GM23338 (cell line): ENCODE measurements around the gene TBC1D9B. TPM values are rescaled to one million over a fixed set of nuclear protein-coding genes. Genes with fewer than 3 reads are reported as not detected.

ENCODE experiments used
- POLR2AphosphoS5 ChIP-seq: IDR thresholded peaks from 2 replicates; pipeline ENCODE4 v1.6.1; 2016; ENCODE audit warnings: antibody characterized with exemption, low read depth
- polyA plus RNA-seq: library from polyadenylated mRNA; unstranded; fragments of >200 nt; fragmentation: Nextera tagmentation; extraction: Ambion mirVana; gene quantifications from 2 replicates; pipeline ENCODE4 v1.2.1, GENCODE V29; 2016
- total RNA-seq: library from RNA; depleted of rRNA; stranded (reverse); fragments of >200 nt; shearing (Covaris generic); gene quantifications from 2 replicates; pipeline ENCODE4 v1.2.3, GENCODE V29; 2014
- TF ChIP-seq, protein P1 (sequence below): fragments of 250-450 bp; sonication (Bioruptor Pico); IDR thresholded peaks from 2 replicates; pipeline ENCODE4 v1.5.0; 2020; ENCODE audit warnings: mild to moderate bottlenecking, moderate library complexity
- TF ChIP-seq, protein P2 (sequence below): IDR thresholded peaks from one replicate; pipeline ENCODE4 v1.6.1; 2018; ENCODE audit warnings: antibody characterized with exemption; ENCODE audit not compliant: unreplicated experiment
- TF ChIP-seq, protein P3 (sequence below), 2 experiments: fragments of 200-600 bp in 1 of 2; sonication (generic) in 1 of 2; conservative IDR thresholded peaks; 2 replicates each; pipeline versions ENCODE4 v1.5.1 to v1.6.1; 2016 to 2017; ENCODE audit warnings: antibody characterized with exemption in 2 of 2, low read depth in 2 of 2, mild to moderate bottlenecking in 2 of 2, moderate library complexity in 1 of 2

TBC1D9B gene
- total and polyA plus RNA-seq, 2 experiments from 2014 or later = 19.0 to 38.0 TPM

DNA sequence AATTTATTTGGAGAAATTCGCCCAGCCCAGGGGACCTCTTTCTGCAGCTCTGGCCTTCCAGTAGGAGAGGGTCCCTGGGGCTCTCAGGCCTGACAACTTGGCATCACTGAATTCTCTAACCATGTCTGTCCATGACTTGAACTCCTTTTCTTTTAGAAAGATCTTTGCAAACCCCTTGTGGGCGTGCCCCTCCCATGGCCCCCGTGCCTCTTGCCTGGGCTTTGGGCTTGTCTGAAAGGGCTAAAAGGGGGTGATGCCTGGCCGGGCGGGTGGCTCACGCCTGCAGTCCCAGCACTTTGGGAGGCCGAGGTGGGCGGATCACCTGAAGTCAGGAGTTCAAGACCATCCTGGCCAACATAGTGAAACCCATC is 90.2 kb downstream of the TBC1D9B start (continued):
- TF ChIP-seq, protein P1, sequence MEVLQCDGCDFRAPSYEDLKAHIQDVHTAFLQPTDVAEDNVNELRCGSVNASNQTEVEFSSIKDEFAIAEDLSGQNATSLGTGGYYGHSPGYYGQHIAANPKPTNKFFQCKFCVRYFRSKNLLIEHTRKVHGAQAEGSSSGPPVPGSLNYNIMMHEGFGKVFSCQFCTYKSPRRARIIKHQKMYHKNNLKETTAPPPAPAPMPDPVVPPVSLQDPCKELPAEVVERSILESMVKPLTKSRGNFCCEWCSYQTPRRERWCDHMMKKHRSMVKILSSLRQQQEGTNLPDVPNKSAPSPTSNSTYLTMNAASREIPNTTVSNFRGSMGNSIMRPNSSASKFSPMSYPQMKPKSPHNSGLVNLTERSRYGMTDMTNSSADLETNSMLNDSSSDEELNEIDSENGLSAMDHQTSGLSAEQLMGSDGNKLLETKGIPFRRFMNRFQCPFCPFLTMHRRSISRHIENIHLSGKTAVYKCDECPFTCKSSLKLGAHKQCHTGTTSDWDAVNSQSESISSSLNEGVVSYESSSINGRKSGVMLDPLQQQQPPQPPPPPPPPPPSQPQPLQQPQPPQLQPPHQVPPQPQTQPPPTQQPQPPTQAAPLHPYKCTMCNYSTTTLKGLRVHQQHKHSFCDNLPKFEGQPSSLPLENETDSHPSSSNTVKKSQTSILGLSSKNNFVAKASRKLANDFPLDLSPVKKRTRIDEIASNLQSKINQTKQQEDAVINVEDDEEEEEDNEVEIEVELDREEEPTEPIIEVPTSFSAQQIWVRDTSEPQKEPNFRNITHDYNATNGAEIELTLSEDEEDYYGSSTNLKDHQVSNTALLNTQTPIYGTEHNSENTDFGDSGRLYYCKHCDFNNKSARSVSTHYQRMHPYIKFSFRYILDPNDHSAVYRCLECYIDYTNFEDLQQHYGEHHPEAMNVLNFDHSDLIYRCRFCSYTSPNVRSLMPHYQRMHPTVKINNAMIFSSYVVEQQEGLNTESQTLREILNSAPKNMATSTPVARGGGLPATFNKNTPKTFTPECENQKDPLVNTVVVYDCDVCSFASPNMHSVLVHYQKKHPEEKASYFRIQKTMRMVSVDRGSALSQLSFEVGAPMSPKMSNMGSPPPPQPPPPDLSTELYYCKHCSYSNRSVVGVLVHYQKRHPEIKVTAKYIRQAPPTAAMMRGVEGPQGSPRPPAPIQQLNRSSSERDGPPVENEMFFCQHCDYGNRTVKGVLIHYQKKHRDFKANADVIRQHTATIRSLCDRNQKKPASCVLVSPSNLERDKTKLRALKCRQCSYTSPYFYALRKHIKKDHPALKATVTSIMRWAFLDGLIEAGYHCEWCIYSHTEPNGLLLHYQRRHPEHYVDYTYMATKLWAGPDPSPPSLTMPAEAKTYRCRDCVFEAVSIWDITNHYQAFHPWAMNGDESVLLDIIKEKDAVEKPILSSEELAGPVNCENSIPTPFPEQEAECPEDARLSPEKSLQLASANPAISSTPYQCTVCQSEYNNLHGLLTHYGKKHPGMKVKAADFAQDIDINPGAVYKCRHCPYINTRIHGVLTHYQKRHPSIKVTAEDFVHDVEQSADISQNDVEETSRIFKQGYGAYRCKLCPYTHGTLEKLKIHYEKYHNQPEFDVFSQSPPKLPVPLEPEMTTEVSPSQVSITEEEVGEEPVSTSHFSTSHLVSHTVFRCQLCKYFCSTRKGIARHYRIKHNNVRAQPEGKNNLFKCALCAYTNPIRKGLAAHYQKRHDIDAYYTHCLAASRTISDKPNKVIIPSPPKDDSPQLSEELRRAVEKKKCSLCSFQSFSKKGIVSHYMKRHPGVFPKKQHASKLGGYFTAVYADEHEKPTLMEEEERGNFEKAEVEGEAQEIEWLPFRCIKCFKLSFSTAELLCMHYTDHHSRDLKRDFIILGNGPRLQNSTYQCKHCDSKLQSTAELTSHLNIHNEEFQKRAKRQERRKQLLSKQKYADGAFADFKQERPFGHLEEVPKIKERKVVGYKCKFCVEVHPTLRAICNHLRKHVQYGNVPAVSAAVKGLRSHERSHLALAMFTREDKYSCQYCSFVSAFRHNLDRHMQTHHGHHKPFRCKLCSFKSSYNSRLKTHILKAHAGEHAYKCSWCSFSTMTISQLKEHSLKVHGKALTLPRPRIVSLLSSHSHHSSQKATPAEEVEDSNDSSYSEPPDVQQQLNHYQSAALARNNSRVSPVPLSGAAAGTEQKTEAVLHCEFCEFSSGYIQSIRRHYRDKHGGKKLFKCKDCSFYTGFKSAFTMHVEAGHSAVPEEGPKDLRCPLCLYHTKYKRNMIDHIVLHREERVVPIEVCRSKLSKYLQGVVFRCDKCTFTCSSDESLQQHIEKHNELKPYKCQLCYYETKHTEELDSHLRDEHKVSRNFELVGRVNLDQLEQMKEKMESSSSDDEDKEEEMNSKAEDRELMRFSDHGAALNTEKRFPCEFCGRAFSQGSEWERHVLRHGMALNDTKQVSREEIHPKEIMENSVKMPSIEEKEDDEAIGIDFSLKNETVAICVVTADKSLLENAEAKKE = no peak
- TF ChIP-seq, protein P2, sequence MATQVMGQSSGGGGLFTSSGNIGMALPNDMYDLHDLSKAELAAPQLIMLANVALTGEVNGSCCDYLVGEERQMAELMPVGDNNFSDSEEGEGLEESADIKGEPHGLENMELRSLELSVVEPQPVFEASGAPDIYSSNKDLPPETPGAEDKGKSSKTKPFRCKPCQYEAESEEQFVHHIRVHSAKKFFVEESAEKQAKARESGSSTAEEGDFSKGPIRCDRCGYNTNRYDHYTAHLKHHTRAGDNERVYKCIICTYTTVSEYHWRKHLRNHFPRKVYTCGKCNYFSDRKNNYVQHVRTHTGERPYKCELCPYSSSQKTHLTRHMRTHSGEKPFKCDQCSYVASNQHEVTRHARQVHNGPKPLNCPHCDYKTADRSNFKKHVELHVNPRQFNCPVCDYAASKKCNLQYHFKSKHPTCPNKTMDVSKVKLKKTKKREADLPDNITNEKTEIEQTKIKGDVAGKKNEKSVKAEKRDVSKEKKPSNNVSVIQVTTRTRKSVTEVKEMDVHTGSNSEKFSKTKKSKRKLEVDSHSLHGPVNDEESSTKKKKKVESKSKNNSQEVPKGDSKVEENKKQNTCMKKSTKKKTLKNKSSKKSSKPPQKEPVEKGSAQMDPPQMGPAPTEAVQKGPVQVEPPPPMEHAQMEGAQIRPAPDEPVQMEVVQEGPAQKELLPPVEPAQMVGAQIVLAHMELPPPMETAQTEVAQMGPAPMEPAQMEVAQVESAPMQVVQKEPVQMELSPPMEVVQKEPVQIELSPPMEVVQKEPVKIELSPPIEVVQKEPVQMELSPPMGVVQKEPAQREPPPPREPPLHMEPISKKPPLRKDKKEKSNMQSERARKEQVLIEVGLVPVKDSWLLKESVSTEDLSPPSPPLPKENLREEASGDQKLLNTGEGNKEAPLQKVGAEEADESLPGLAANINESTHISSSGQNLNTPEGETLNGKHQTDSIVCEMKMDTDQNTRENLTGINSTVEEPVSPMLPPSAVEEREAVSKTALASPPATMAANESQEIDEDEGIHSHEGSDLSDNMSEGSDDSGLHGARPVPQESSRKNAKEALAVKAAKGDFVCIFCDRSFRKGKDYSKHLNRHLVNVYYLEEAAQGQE = no peak
- TF ChIP-seq, protein P3, sequence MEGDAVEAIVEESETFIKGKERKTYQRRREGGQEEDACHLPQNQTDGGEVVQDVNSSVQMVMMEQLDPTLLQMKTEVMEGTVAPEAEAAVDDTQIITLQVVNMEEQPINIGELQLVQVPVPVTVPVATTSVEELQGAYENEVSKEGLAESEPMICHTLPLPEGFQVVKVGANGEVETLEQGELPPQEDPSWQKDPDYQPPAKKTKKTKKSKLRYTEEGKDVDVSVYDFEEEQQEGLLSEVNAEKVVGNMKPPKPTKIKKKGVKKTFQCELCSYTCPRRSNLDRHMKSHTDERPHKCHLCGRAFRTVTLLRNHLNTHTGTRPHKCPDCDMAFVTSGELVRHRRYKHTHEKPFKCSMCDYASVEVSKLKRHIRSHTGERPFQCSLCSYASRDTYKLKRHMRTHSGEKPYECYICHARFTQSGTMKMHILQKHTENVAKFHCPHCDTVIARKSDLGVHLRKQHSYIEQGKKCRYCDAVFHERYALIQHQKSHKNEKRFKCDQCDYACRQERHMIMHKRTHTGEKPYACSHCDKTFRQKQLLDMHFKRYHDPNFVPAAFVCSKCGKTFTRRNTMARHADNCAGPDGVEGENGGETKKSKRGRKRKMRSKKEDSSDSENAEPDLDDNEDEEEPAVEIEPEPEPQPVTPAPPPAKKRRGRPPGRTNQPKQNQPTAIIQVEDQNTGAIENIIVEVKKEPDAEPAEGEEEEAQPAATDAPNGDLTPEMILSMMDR (conservative IDR thresholded peaks at IDR 0.05; ENCODE audit: low read depth in 2 of 2) = no peak; a peak in 1 of 4 replicates
- no peak for TF ChIP-seq POLR2AphosphoS5
